Thoracic aorta (tissue), 2 donors: ENCODE measurements around the gene IYD. TPM values are rescaled to one million over a fixed set of nuclear protein-coding genes. Genes with fewer than 3 reads are reported as not detected.

ENCODE experiments used
- ATAC-seq: fragments of 150-250 bp; one replicate; pipeline ENCODE4 v1.8.0; 2017; ENCODE audit warnings: low read depth; ENCODE audit not compliant: insufficient number of reproducible peaks, low FRiP score
- DNase-seq: peaks from one replicate; pipeline ENCODE4 v3.0.0-alpha.2; 2020; ENCODE audit warnings: low spot score
- H3K27ac ChIP-seq, 2 donors: fragments of 200-600 bp; sonication (generic); 1 replicate in 1 of 2; 2 replicates in 1 of 2; pipeline ENCODE4 v1.5.1; 2016; ENCODE audit warnings: mild to moderate bottlenecking in 2 of 2, moderate library complexity in 2 of 2
- H3K27me3 ChIP-seq: fragments of 200-600 bp; sonication (generic); replicated peaks from 2 replicates; pipeline ENCODE4 v1.6.0; 2016; ENCODE audit warnings: mild to moderate bottlenecking; ENCODE audit not compliant: insufficient read depth
- H3K36me3 ChIP-seq: fragments of 200-600 bp; sonication (generic); one replicate; pipeline ENCODE4 v1.5.1; 2016
- H3K4me1 ChIP-seq, 2 donors: fragments of 200-600 bp; sonication (generic); 1 replicate in 1 of 2; 2 replicates in 1 of 2; pipeline versions ENCODE4 v1.5.1 to v1.6.0; 2016; ENCODE audit warnings: low read depth in 2 of 2, mild to moderate bottlenecking in 1 of 2; ENCODE audit not compliant: control insufficient read depth in 1 of 2
- H3K4me3 ChIP-seq: fragments of 200-600 bp; sonication (generic); 2 replicates; pipeline ENCODE4 v1.5.1; 2016; ENCODE audit warnings: mild to moderate bottlenecking
- H3K9me3 ChIP-seq: fragments of 200-600 bp; sonication (generic); 2 replicates; pipeline ENCODE4 v1.5.1; 2016
- CTCF ChIP-seq: fragments of 200-600 bp; sonication (generic); IDR thresholded peaks from one replicate; pipeline ENCODE4 v1.5.1; 2019; ENCODE audit warnings: antibody characterized with exemption
- total RNA-seq, 2 donors: library from RNA; depleted of rRNA; stranded (reverse); fragments of >200 nt; gene quantifications; one replicate each; pipeline versions ENCODE4 v1.1.0 to v1.2.3, GENCODE V29; 2016

The IYD gene
- total RNA-seq, 2 donors from 2014 or later = 0.27 to 2.3 TPM

- no peak for DNase-seq
- Histone ChIP-seq H3K4me1 (peaks cover 0 to 12% of the 10 kb centered on the region in 2 donors), H3K4me3 (no peak overlapping the region), H3K36me3 (no peaks in the 10 kb centered on the region), H3K9me3 (no peaks in the 10 kb centered on the region), H3K27me3 (no peaks in the 10 kb centered on the region), H3K27ac (no peak overlapping the region)
- TF ChIP-seq CTCF = no peak
- no peak for ATAC-seq
Measured at GRCh38 chr6:150409576-150410066, 40.8 kb downstream of the IYD start.

GRCh38 chr6:150410399-150410798 is 41.6 kb downstream of the IYD start:
- no peak for TF ChIP-seq CTCF
- Histone ChIP-seq H3K4me3 (no peak overlapping the region), H3K36me3 (no peaks in the 10 kb centered on the region), H3K27me3 (no peaks in the 10 kb centered on the region), H3K27ac (no peak overlapping the region), H3K4me1 (peaks cover 0 to 12% of the 10 kb centered on the region in 2 donors), H3K9me3 (no peaks in the 10 kb centered on the region)
- DNase-seq (no peak), ATAC-seq (no peak)

GRCh38 chr6:150410906-150411305 is 42.1 kb downstream of the IYD start:
- Histone ChIP-seq H3K27me3 (no peaks in the 10 kb centered on the region), H3K27ac (no peak overlapping the region), H3K4me3 (no peak overlapping the region), H3K36me3 (no peaks in the 10 kb centered on the region), H3K4me1 (peaks cover 0 to 12% of the 10 kb centered on the region in 2 donors), H3K9me3 (no peaks in the 10 kb centered on the region)
- DNase-seq (no peak), ATAC-seq (no peak)
- no peak for TF ChIP-seq CTCF

GRCh38 chr6:150412221-150412620 is 43.4 kb downstream of the IYD start:
- TF ChIP-seq CTCF = no peak
- Histone ChIP-seq H3K27ac (no peak overlapping the region), H3K4me3 (no peak overlapping the region), H3K27me3 (no peaks in the 10 kb centered on the region), H3K4me1 (peaks cover 0 to 12% of the 10 kb centered on the region in 2 donors), H3K9me3 (no peaks in the 10 kb centered on the region), H3K36me3 (no peaks in the 10 kb centered on the region)
- ATAC-seq = no peak
- no peak for DNase-seq

- ATAC-seq = no peak
Measured at GRCh38 chr6:150413198-150413597, 44.4 kb downstream of the IYD start.

More at GRCh38 chr6:150413198-150413597, 44.4 kb downstream of the IYD start:
- Histone ChIP-seq H3K4me1 (peaks cover 0 to 12% of the 10 kb centered on the region in 2 donors), H3K27me3 (no peaks in the 10 kb centered on the region), H3K27ac (no peak overlapping the region), H3K4me3 (no peak overlapping the region), H3K36me3 (no peaks in the 10 kb centered on the region), H3K9me3 (no peaks in the 10 kb centered on the region)
- no peak for TF ChIP-seq CTCF
- DNase-seq = no peak
